Panc1 (cell line): ENCODE results near the gene KIF26A. TPM values are rescaled to one million over a fixed set of nuclear protein-coding genes. Genes with fewer than 3 reads are reported as not detected.

Experiments used
- ATAC-seq: fragments of 200-7000 bp; cut with Tn5 transposase; 2 replicates; pipeline ENCODE4 v1.9.1; 2020; ENCODE audit warnings: mild to moderate bottlenecking, moderate library complexity
- BruUV-seq: library from RNA; stranded (reverse); fragments of 400-500 nt; replicated peaks from 2 replicates; lab custom pipeline; 2021; lab: Mats Ljungman, UMichigan
- CTCF ChIA-PET: fragments of 300-600 bp; sonication (Branson Sonifier 250); formaldehyde crosslinking; loops from one replicate; lab custom pipeline; 2022; ENCODE audit warnings: antibody characterized with exemption; lab: Charles Lee
- POLR2A ChIA-PET: fragments of 300-600 bp; sonication (Branson Sonifier 250); formaldehyde crosslinking; loops from one replicate; lab custom pipeline; 2022; ENCODE audit warnings: antibody characterized with exemption; lab: Charles Lee
- DNase-seq: peaks from one replicate; pipeline ENCODE4 v3.0.0-alpha.2; 2010; ENCODE audit warnings: low read depth, low spot score
- H3K27ac ChIP-seq: 2 replicates; pipeline ENCODE4 v1.5.1; 2011; ENCODE audit warnings: mild to moderate bottlenecking, low read length, inconsistent platforms
- H3K27me3 ChIP-seq: fragments of 200-500 bp; sonication (Bioruptor generic); 2 replicates; pipeline ENCODE4 v1.6.0; 2014; ENCODE audit warnings: low read length, inconsistent platforms; ENCODE audit not compliant: control insufficient read depth, insufficient read depth
- H3K36me3 ChIP-seq: fragments of 200-500 bp; sonication (Bioruptor generic); 2 replicates; pipeline ENCODE4 v1.5.1; 2014; ENCODE audit warnings: inconsistent platforms, mild to moderate bottlenecking, low read length, moderate library complexity; ENCODE audit not compliant: control insufficient read depth, insufficient read depth
- H3K4me1 ChIP-seq: 2 replicates; pipeline ENCODE4 v1.5.1; 2011; ENCODE audit warnings: inconsistent platforms, mild to moderate bottlenecking, low read length, moderate library complexity; ENCODE audit not compliant: control insufficient read depth, insufficient read depth
- H3K4me3 ChIP-seq, 2 experiments: 2 replicates each; pipeline ENCODE4 v1.5.1; 2011 to 2012; ENCODE audit warnings: low read depth in 2 of 2, low read length in 2 of 2, mild to moderate bottlenecking in 2 of 2, inconsistent platforms in 1 of 2, moderate library complexity in 1 of 2
- H3K9me3 ChIP-seq: fragments of 200-500 bp; sonication (Bioruptor generic); 2 replicates; pipeline ENCODE4 v1.5.1; 2014; ENCODE audit warnings: low read depth, mild to moderate bottlenecking, inconsistent platforms, low read length, moderate library complexity; ENCODE audit not compliant: control insufficient read depth, insufficient read depth
- POLR2AphosphoS5 ChIP-seq: IDR thresholded peaks from 2 replicates; pipeline ENCODE4 v1.6.1; 2012; ENCODE audit warnings: mild to moderate bottlenecking, low read depth, low read length, moderate library complexity
- SIN3A ChIP-seq: IDR thresholded peaks from 2 replicates; pipeline ENCODE4 v1.6.1; 2012; ENCODE audit warnings: low read depth, mild to moderate bottlenecking, low read length, moderate library complexity, borderline replicate concordance; ENCODE audit not compliant: insufficient read depth
- TCF7L2 ChIP-seq: IDR thresholded peaks from 2 replicates; pipeline ENCODE4 v1.6.1; 2011; ENCODE audit warnings: mild to moderate bottlenecking, low read depth, low read length, inconsistent platforms
- in situ Hi-C: cut with HindIII; loops from 2 replicates; pipeline ENCODE4 v1.10.0; 2016; ENCODE audit warnings: low sequenced_read_pairs, low pct_unique_long_range_greater_than_20kb
- intact Hi-C: fragments of 100-400 bp; cut with micrococcal nuclease; formaldehyde crosslinking; loops from one replicate; pipeline ENCODE4 v1.10.0; 2022; ENCODE audit not compliant: unreplicated experiment
- total RNA-seq: library from RNA; stranded (reverse); gene quantifications from one replicate; pipeline ENCODE4 v1.2.1, GENCODE V29; 2021; ENCODE audit not compliant: unreplicated experiment
- TF ChIP-seq, protein P1 (sequence below), 2 experiments: IDR thresholded peaks; 2 replicates each; pipeline ENCODE4 v1.6.1; 2011 to 2012; ENCODE audit warnings: low read depth in 2 of 2, control low read depth in 1 of 2, low read length in 1 of 2, mild to moderate bottlenecking in 1 of 2, moderate library complexity in 1 of 2; ENCODE audit not compliant: insufficient read depth in 1 of 2
- TF ChIP-seq, protein P2 (sequence below): fragments of 450-650 bp; IDR thresholded peaks from 2 replicates; pipeline ENCODE4 v1.5.1; 2017; ENCODE audit warnings: mild to moderate bottlenecking

Gene KIF26A
- total RNA-seq, 1 experiment from 2014 or later, result 4.4 TPM

DNA sequence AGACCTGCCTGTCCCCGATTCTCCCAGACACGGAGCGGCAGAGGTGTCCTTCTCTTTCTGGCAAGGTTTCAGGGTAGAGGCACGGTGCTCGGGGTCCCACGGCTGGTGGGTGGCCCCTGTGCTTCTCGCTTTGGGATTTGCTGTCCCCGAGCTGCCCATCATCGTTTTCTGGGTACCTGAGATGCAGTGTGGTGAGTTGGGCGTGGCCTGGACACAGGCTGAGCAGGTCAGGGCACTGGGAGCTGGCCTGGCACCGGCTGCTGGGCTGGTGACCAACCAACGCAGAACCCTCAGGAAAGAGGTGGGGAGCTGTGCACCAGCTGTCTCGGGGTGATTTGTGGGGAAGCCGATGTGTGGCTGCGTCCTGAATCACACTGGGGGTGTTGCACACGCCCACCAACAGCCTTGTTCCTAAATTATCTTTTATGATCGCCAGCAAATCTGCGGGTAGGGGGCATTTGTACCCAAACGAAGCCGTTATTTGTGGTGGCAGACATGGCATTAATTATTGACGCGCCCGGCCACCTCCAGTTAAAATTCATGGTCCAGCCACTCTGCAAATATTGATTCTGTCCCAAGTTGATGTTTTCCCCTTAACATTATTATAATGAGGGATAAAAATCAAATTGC lies 61.0 kb downstream of the KIF26A start:
- DNase-seq (no peak), ATAC-seq (no peak)
- BruUV-seq, result no TSS peak
- H3K4me1 ChIP-seq, result no peaks in the 10 kb centered on the region
- intact Hi-C loops, result no loop called here
- H3K36me3 ChIP-seq, result no peaks in the 10 kb centered on the region
- CTCF ChIA-PET, result no interaction called here
- no peaks in the 10 kb centered on the region for H3K9me3 ChIP-seq
- H3K4me3 ChIP-seq, result no peak overlapping the region
- H3K27me3 ChIP-seq, result no peaks in the 10 kb centered on the region; the same call in 1 of the 2 replicates
- H3K27ac ChIP-seq, result no peak overlapping the region
- in situ Hi-C loops, result no loop called here
- no peak for TF ChIP-seq POLR2AphosphoS5
- TF ChIP-seq TCF7L2, result no peak
- TF ChIP-seq SIN3A, result no peak
- TF ChIP-seq, protein P1, sequence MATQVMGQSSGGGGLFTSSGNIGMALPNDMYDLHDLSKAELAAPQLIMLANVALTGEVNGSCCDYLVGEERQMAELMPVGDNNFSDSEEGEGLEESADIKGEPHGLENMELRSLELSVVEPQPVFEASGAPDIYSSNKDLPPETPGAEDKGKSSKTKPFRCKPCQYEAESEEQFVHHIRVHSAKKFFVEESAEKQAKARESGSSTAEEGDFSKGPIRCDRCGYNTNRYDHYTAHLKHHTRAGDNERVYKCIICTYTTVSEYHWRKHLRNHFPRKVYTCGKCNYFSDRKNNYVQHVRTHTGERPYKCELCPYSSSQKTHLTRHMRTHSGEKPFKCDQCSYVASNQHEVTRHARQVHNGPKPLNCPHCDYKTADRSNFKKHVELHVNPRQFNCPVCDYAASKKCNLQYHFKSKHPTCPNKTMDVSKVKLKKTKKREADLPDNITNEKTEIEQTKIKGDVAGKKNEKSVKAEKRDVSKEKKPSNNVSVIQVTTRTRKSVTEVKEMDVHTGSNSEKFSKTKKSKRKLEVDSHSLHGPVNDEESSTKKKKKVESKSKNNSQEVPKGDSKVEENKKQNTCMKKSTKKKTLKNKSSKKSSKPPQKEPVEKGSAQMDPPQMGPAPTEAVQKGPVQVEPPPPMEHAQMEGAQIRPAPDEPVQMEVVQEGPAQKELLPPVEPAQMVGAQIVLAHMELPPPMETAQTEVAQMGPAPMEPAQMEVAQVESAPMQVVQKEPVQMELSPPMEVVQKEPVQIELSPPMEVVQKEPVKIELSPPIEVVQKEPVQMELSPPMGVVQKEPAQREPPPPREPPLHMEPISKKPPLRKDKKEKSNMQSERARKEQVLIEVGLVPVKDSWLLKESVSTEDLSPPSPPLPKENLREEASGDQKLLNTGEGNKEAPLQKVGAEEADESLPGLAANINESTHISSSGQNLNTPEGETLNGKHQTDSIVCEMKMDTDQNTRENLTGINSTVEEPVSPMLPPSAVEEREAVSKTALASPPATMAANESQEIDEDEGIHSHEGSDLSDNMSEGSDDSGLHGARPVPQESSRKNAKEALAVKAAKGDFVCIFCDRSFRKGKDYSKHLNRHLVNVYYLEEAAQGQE (IDR thresholded peaks at IDR 0.05; ENCODE audit: insufficient read depth in 1 of 2, low read depth in 2 of 2, low read length in 1 of 2), result no peak
- TF ChIP-seq, protein P2, sequence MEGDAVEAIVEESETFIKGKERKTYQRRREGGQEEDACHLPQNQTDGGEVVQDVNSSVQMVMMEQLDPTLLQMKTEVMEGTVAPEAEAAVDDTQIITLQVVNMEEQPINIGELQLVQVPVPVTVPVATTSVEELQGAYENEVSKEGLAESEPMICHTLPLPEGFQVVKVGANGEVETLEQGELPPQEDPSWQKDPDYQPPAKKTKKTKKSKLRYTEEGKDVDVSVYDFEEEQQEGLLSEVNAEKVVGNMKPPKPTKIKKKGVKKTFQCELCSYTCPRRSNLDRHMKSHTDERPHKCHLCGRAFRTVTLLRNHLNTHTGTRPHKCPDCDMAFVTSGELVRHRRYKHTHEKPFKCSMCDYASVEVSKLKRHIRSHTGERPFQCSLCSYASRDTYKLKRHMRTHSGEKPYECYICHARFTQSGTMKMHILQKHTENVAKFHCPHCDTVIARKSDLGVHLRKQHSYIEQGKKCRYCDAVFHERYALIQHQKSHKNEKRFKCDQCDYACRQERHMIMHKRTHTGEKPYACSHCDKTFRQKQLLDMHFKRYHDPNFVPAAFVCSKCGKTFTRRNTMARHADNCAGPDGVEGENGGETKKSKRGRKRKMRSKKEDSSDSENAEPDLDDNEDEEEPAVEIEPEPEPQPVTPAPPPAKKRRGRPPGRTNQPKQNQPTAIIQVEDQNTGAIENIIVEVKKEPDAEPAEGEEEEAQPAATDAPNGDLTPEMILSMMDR, result no peak
- POLR2A ChIA-PET, result no interaction called here

DNA sequence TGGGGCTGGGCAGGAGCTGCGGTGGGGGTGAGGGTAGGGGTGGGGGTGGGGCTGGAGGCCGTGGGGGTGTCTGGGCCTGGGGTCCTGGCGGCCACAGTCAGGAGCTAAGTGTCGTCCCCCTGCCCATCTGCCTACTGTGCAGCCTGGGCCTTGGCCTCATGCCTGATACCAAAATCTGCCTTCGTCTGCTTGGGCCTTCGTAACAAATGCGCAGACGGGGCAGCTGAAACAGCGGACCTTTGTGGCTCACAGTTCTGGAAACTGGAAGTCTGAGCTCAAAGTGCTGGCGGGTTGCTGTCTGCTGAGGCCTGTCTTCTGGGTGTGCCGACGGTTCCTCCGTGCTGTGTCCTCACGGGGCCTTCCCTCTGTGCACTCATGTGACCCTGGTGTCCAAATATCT lies 61.7 kb downstream of the KIF26A start:
- in situ Hi-C loops, result no loop called here
- H3K27me3 ChIP-seq, result no peaks in the 10 kb centered on the region; the same call in 1 of the 2 replicates
- ATAC-seq (no peak), DNase-seq (no peak)
- no peaks in the 10 kb centered on the region for H3K4me1 ChIP-seq
- TF ChIP-seq TCF7L2 (no peak), SIN3A (no peak), POLR2AphosphoS5 (no peak)
- TF ChIP-seq, protein P1 (IDR thresholded peaks at IDR 0.05; ENCODE audit: insufficient read depth in 1 of 2, low read depth in 2 of 2, low read length in 1 of 2), result no peak
- TF ChIP-seq, protein P2, result no peak
- H3K4me3 ChIP-seq, result no peak overlapping the region
- ChIA-PET CTCF (no interaction called here), POLR2A (no interaction called here)
- no peak overlapping the region for H3K27ac ChIP-seq
- H3K9me3 ChIP-seq, result no peaks in the 10 kb centered on the region
- intact Hi-C loops, result no loop called here
- no peaks in the 10 kb centered on the region for H3K36me3 ChIP-seq
- no TSS peak for BruUV-seq
